GM21360 (cell line): ENCODE measurements around the gene IPO7.

ENCODE experiments used
- ATAC-seq: cut with Tn5 transposase; IDR thresholded peaks from one replicate; pipeline ENCODE4 v1.9.1; 2021; ENCODE audit warnings: mild to moderate bottlenecking, moderate library complexity; ENCODE audit not compliant: unreplicated experiment

IPO7 gene

DNA sequence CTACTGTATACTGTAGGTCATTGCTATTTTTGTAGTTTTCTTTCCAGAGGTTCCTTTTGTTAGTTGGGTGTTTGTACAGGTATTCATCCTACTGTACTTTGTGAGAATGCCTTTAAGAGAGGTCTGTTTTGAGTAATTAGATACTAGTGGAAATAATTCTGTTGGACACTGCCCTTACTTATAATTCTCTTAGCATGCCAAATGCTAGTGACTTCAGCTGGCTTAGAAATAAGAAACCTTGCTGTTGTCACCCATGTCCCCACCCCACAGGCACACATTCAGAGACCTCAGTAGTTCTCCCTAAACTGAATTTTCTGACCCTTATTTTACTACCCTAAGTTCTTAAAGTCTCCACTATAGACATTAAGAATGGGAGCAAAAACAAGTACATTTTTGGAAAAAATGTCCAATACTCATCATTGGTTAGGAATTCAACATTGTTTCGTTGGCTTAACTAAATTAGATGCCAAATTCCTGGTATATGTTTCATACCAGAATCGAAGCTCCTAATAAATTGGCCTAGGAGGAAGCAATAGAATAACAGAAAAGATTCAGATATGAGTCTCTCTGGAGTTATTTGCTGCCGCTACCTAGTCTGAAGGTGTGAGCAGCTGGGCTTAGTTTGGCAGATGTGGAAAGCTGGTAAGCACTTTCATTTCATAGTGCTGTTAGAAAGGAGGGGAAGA lies 104.8 kb downstream of the IPO7 start:
- ATAC-seq, result no peak

DNA sequence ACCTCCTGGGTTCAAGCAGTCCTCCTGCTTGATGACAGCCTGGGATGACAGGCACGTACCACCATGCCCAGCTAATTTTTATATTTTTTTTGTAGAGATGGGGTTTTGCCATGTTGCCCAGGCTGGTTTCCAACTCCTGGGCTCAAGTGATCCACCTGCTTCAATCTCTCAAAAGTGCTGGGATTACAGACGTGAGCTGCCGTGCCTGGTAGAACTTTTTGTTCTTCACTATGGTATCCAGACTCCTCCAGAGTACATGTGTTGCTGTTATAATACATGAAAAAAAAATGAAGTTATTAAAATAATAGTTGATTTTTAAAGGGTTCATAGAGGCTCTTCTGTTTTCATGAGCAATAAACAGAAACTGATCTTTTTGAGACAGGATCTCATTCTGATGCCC lies 105.9 kb downstream of the IPO7 start:
- no peak for ATAC-seq

DNA sequence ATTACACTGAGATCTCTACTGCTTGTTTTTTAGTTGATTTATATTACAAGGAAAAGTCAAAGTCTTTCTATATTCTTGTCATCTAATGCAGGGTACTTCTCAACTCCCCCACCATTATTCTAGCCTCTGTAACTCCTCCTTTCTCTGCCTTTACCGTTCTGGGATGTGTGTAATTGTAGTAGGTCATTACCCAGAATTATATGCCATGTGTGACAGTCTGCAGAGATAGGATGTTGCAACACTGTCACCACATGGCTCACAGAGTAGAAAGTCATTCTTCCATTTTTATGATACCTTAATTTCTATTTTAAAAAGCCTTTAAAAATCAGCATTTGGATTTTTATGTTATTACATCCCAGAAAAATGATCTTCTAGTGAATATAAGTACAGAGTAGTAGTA lies 109.0 kb downstream of the IPO7 start:
- no peak for ATAC-seq

- ATAC-seq, result no peak
These were observed 109.9 kb downstream of the IPO7 start for GRCh38 chr11:9494316-9494715.

DNA sequence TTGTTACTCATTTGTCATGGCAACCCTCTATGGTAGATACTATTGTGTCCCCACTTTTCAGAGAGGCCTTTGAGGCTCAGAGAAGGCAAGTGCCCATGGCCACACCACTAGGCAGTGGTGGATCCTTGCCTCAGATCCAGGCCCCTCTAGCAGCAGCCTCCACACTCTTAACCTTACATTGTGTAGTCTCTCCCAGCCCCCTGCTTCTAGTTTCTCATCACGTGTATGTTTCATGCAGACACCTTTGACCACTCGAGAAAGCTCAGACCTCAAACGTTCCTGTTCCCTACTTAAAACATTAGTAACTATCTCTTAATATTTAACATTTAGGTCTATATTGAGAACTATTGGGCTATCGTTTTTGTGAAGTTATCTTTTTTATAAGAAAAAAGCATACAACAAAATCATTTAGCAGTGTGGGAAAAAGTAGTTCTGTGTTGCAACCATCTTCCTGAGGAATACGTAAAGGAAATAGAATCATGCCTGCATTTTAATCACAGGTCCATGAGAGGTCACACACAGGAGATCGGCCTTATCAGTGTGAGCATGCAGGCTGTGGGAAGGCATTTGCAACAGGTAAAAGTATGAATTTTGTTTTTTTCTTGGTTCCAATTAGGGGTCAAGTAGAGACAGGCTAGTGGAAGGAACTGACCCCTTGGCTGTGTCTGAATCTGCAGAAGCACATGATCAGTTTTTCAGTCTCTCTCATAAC lies 111.5 kb downstream of the IPO7 start:
- no peak for ATAC-seq
